ENCODE results near the gene MLXIPL. TPM values are rescaled to one million over a fixed set of nuclear protein-coding genes. Genes with fewer than 3 reads are reported as not detected.
A peak's percentile ranks its signal among the peaks of the same experiment; 100 is the strongest.

The MLXIPL gene
- total and polyA plus RNA-seq, 2 of the 8 experiments (the other 6 are each of a cell fraction or from before 2014, with no cell fraction given), result 9.4 to 10.6 TPM

- Histone ChIP-seq H3K14ac (ENCODE audit: insufficient read length) (no peak overlapping the region), H3K36me3 (ENCODE audit: control insufficient read depth in 2 of 4, insufficient read depth in 4 of 4, low read length in 3 of 4) (no peaks in the 10 kb centered on the region), H2AFZ (ENCODE audit: low read length) (no peak overlapping the region), H3K56ac (replicated peaks; ENCODE audit: insufficient read length, low read depth, low read length) (no peak overlapping the region), H3K27ac (ENCODE audit: low read depth, low read length) (no peak overlapping the region), H3K9me3 (ENCODE audit: insufficient read depth in 2 of 2, low read depth in 1 of 2, low read length in 1 of 2) (peaks cover 0 to 4% of the 10 kb centered on the region in 2 experiments; a peak in 1 of 4 replicates), H3K4ac (replicated peaks; ENCODE audit: insufficient read length, low read depth, low read length) (no peak overlapping the region), H2AK5ac (ENCODE audit: low read depth, low read length) (peak overlapping the region; percentile 86; the same call in 1 of the 2 replicates), H2BK120ac (replicated peaks; ENCODE audit: low read depth, low read length) (no peak overlapping the region), H3K9ac (replicated peaks in 1 of 4; ENCODE audit: extremely low read depth in 1 of 4, low read depth in 3 of 4, low read length in 3 of 4) (no peak overlapping the region), H2BK15ac (ENCODE audit: low read length) (no peak overlapping the region), H3K79me1 (ENCODE audit: low read depth, low read length) (no peaks in the 10 kb centered on the region), H2BK12ac (ENCODE audit: low read depth, low read length) (peak overlapping the region; percentile 27; the same call in 1 of the 2 replicates), H3K23ac (ENCODE audit: insufficient read length) (no peak overlapping the region), H4K5ac (ENCODE audit: insufficient read length, low read depth, low read length) (no peak overlapping the region), H3K27me3 (replicated peaks in 1 of 4; ENCODE audit: control insufficient read depth in 3 of 4, extremely low read depth in 1 of 4, insufficient read depth in 3 of 4, low read length in 3 of 4) (no peaks in the 10 kb centered on the region), H3K4me2 (ENCODE audit: insufficient read depth in 1 of 2, low read depth in 2 of 2, low read length in 2 of 2) (no peak overlapping the region), H2BK20ac (ENCODE audit: low read length) (no peak overlapping the region), H3K79me2 (ENCODE audit: control insufficient read depth in 1 of 2, insufficient read depth in 2 of 2, low read length in 2 of 2) (no peaks in the 10 kb centered on the region), H2BK5ac (ENCODE audit: low read depth, low read length) (no peak overlapping the region), H4K20me1 (replicated peaks in 1 of 2; ENCODE audit: control insufficient read depth in 1 of 2, insufficient read depth in 2 of 2, low read length in 2 of 2) (no peaks in the 10 kb centered on the region), H3K18ac (ENCODE audit: extremely low read depth, low read length) (no peak overlapping the region), H3K4me3 (ENCODE audit: extremely low read depth in 1 of 4, insufficient read depth in 2 of 4, low read depth in 3 of 4, low read length in 4 of 4) (no peak overlapping the region), H4K91ac (replicated peaks; ENCODE audit: insufficient read length, low read length) (no peak overlapping the region), H3K4me1 (replicated peaks in 1 of 4; ENCODE audit: control insufficient read depth in 3 of 4, insufficient read depth in 4 of 4, low read length in 3 of 4) (peaks cover 0 to 3% (median 0%) of the 10 kb centered on the region in 4 experiments; a peak in 2 of 7 replicates), H3K23me2 (ENCODE audit: low read depth, low read length) (peaks cover 2% of the 10 kb centered on the region; the same call in 1 of the 2 replicates), H4K8ac (ENCODE audit: extremely low read depth, insufficient read depth, low read length) (no peak overlapping the region)
- DNase-seq (ENCODE audit: low read depth in 1 of 2, low spot score in 2 of 2) (no peak), FAIRE-seq (no peak)
- CTCF ChIA-PET (ENCODE audit: partially characterized antibody), result interaction anchor here (1.3 kb wide), 1 partner anchor 38 kb away, joined by 4 read pairs; the partner anchor contains the start of gene MLXIPL
- POLR2A ChIA-PET (ENCODE audit: partially characterized antibody), result interaction anchor here (1.0 kb wide), 1 partner anchor 14 kb away, joined by 3 read pairs; no protein-coding TSS in a partner anchor
- TF ChIP-seq BACH1 (IDR thresholded peaks at IDR 0.05; ENCODE audit: low read length) (no peak), CREB1 (IDR thresholded peaks at IDR 0.05) (no peak), POLR2A (IDR thresholded peaks at IDR 0.05; ENCODE audit: control extremely low read depth in 1 of 2, low read depth in 2 of 2, low read length in 2 of 2) (no peak), ATF3 (IDR thresholded peaks at IDR 0.05; ENCODE audit: insufficient read depth, low read depth, low read length) (no peak), GABPA (IDR thresholded peaks at IDR 0.05; ENCODE audit: borderline replicate concordance, insufficient read depth, low read length) (no peak), CHD1 (IDR thresholded peaks at IDR 0.05; ENCODE audit: low read depth, low read length) (no peak), KDM4A (IDR thresholded peaks at IDR 0.05; ENCODE audit: low read depth, low read length, severe bottlenecking) (no peak), RXRA (IDR thresholded peaks at IDR 0.05; ENCODE audit: insufficient read depth, low read depth, low read length) (no peak), KDM1A (IDR thresholded peaks at IDR 0.05; ENCODE audit: borderline replicate concordance, low read length) (no peak), ASH2L (IDR thresholded peaks at IDR 0.05; ENCODE audit: low read length) (no peak), MAFK (IDR thresholded peaks at IDR 0.05; ENCODE audit: low read depth, low read length) (no peak), HDAC2 (IDR thresholded peaks at IDR 0.05; ENCODE audit: borderline replicate concordance in 1 of 2, low read depth in 2 of 2, low read length in 2 of 2) (no peak), CHD2 (IDR thresholded peaks at IDR 0.05; ENCODE audit: low read length) (no peak)
- TF ChIP-seq, protein P1, sequence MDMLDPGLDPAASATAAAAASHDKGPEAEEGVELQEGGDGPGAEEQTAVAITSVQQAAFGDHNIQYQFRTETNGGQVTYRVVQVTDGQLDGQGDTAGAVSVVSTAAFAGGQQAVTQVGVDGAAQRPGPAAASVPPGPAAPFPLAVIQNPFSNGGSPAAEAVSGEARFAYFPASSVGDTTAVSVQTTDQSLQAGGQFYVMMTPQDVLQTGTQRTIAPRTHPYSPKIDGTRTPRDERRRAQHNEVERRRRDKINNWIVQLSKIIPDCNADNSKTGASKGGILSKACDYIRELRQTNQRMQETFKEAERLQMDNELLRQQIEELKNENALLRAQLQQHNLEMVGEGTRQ (IDR thresholded peaks at IDR 0.05; ENCODE audit: low read length), result no peak
Measured at GRCh38 chr7:73663033-73663432, 38.7 kb upstream of the MLXIPL start.
